HG02588 (cell line): ENCODE data around the gene NEK9.
A peak's percentile ranks its signal among the peaks of the same experiment; 100 is the strongest.

Source experiments
- ATAC-seq: cut with Tn5 transposase; IDR thresholded peaks from one replicate; pipeline ENCODE4 v1.9.1; 2021; ENCODE audit warnings: mild to moderate bottlenecking, moderate library complexity; ENCODE audit not compliant: unreplicated experiment

Gene NEK9

GRCh38 chr14:75113932-75114539 is 12.8 kb downstream of the NEK9 start:
- no peak for ATAC-seq

GRCh38 chr14:75109877-75110276 is 17.0 kb downstream of the NEK9 start:
- no peak for ATAC-seq

GRCh38 chr14:75107186-75107585 is 19.7 kb downstream of the NEK9 start:
- ATAC-seq, result no peak

- ATAC-seq, result no peak
Observed at GRCh38 chr14:75101491-75101890, 25.4 kb downstream of the NEK9 start.

GRCh38 chr14:75098682-75099081 is 28.2 kb downstream of the NEK9 start:
- ATAC-seq, result no peak

- no peak for ATAC-seq
Observed at GRCh38 chr14:75098212-75098611, 28.6 kb downstream of the NEK9 start.

- no peak for ATAC-seq
Observed at GRCh38 chr14:75096959-75097358, 29.9 kb downstream of the NEK9 start.

- no peak for ATAC-seq
Observed at GRCh38 chr14:75095690-75096089, 31.2 kb downstream of the NEK9 start.

GRCh38 chr14:75094896-75095295 is 32.0 kb downstream of the NEK9 start:
- ATAC-seq, result no peak

GRCh38 chr14:75092698-75093097 is 34.1 kb downstream of the NEK9 start:
- ATAC-seq, result no peak

- no peak for ATAC-seq
Observed at GRCh38 chr14:75091251-75091650, 35.6 kb downstream of the NEK9 start.

- no peak for ATAC-seq
Observed at GRCh38 chr14:75090353-75090752, 36.5 kb downstream of the NEK9 start.

GRCh38 chr14:75088566-75089373 is 38.1 kb downstream of the NEK9 start:
- no peak for ATAC-seq

- no peak for ATAC-seq
Observed at GRCh38 chr14:75088153-75088552, 38.7 kb downstream of the NEK9 start.

- ATAC-seq, result no peak
Observed at GRCh38 chr14:75084513-75084912, 42.3 kb downstream of the NEK9 start.

GRCh38 chr14:75083271-75083670 is 43.6 kb downstream of the NEK9 start:
- ATAC-seq, result no peak

- ATAC-seq, result no peak
Observed at GRCh38 chr14:75081660-75082229, 45.1 kb downstream of the NEK9 start.

- ATAC-seq, result no peak
Observed at GRCh38 chr14:75079521-75079920, 47.3 kb downstream of the NEK9 start.

- ATAC-seq, result no peak
Observed at GRCh38 chr14:75077794-75078193, 49.1 kb downstream of the NEK9 start.

- ATAC-seq, result no peak
Observed at GRCh38 chr14:75070383-75070782, 56.5 kb downstream of the NEK9 start.

GRCh38 chr14:75069811-75070145 is 57.1 kb downstream of the NEK9 start:
- no peak for ATAC-seq

GRCh38 chr14:75069121-75069810 is 57.6 kb downstream of the NEK9 start, which contains the start of gene ZC2HC1C:
Gene ZC2HC1C (plus strand): TSS chr14:75069641. CDS start chr14:75070574, 933 bp downstream.
- ATAC-seq, result peak; percentile 81
